CD14-positive monocyte (primary cell): ENCODE data around the gene CPA2. TPM values are rescaled to one million over a fixed set of nuclear protein-coding genes. Genes with fewer than 3 reads are reported as not detected.

Experiments used
- DNase-seq, 3 donors: peaks; one replicate each; pipeline ENCODE4 v3.0.0-alpha.2; 2011 to 2022
- H2AFZ ChIP-seq: 2 replicates; pipeline ENCODE4 v1.6.0; 2012; ENCODE audit warnings: mild to moderate bottlenecking, low read depth, low read length, inconsistent platforms; ENCODE audit not compliant: insufficient read depth, poor library complexity, severe bottlenecking
- H3K27ac ChIP-seq, 2 donors: 1 replicate in 1 of 2; 2 replicates in 1 of 2; pipeline ENCODE4 v1.5.1; 2012 to 2013; ENCODE audit warnings: low read length in 2 of 2, control low read depth in 1 of 2, inconsistent platforms in 1 of 2, low read depth in 1 of 2, mild to moderate bottlenecking in 1 of 2
- H3K27me3 ChIP-seq, 2 donors: one replicate each; pipeline versions ENCODE4 v1.6.0 to v1.6.1; 2011 to 2013; ENCODE audit warnings: low read length in 2 of 2; ENCODE audit not compliant: control insufficient read depth in 2 of 2, insufficient read depth in 2 of 2
- H3K36me3 ChIP-seq, 2 donors: replicated peaks in 1 of 2; 1 replicate in 1 of 2; 2 replicates in 1 of 2; pipeline versions ENCODE4 v1.5.1 to v1.6.1; 2012 to 2013; ENCODE audit warnings: low read length in 2 of 2, control low read depth in 1 of 2, inconsistent platforms in 1 of 2, mild to moderate bottlenecking in 1 of 2; ENCODE audit not compliant: insufficient read depth in 2 of 2, control insufficient read depth in 1 of 2
- H3K4me1 ChIP-seq, 2 donors: 1 replicate in 1 of 2; 2 replicates in 1 of 2; pipeline versions ENCODE4 v1.5.1 to v1.6.1; 2012 to 2013; ENCODE audit warnings: low read length in 2 of 2, control low read depth in 1 of 2, inconsistent platforms in 1 of 2, mild to moderate bottlenecking in 1 of 2, moderate library complexity in 1 of 2; ENCODE audit not compliant: insufficient read depth in 2 of 2, control insufficient read depth in 1 of 2
- H3K4me2 ChIP-seq: replicated peaks from 2 replicates; pipeline ENCODE3; 2012; ENCODE audit warnings: low read length, moderate library complexity, mild to moderate bottlenecking; ENCODE audit not compliant: poor library complexity, severe bottlenecking; ENCODE audit errors: extremely low read depth
- H3K4me3 ChIP-seq, 3 experiments: fragments of 200-600 bp in 1 of 3; sonication (generic) in 1 of 3; replicated peaks in 1 of 3; 1 replicate in 2 of 3; 2 replicates in 1 of 3; pipeline ENCODE4 v1.5.1; 2011 to 2013; ENCODE audit warnings: low read length in 3 of 3, mild to moderate bottlenecking in 3 of 3, control low read depth in 2 of 3, low read depth in 2 of 3, inconsistent platforms in 1 of 3, moderate library complexity in 1 of 3
- H3K79me2 ChIP-seq: 2 replicates; pipeline ENCODE4 v1.6.0; 2012; ENCODE audit warnings: mild to moderate bottlenecking, control low read depth, inconsistent platforms, low read length, moderate library complexity; ENCODE audit not compliant: insufficient read depth
- H3K9ac ChIP-seq: 2 replicates; pipeline ENCODE4 v1.6.0; 2017; ENCODE audit warnings: low read length, mild to moderate bottlenecking; ENCODE audit not compliant: insufficient read depth, poor library complexity, severe bottlenecking
- H3K9me3 ChIP-seq, 2 donors: replicated peaks in 1 of 2; 1 replicate in 1 of 2; 2 replicates in 1 of 2; pipeline versions ENCODE4 v1.5.1 to v1.6.1; 2012 to 2013; ENCODE audit warnings: low read length in 2 of 2, control low read depth in 1 of 2; ENCODE audit not compliant: control insufficient read depth in 1 of 2, insufficient read depth in 1 of 2
- H4K20me1 ChIP-seq: 2 replicates; pipeline ENCODE4 v1.6.0; 2012; ENCODE audit warnings: mild to moderate bottlenecking, low read length, control low read depth, moderate library complexity; ENCODE audit not compliant: insufficient read depth
- H3K27ac Mint-ChIP-seq, 7 donors: one replicate each; pipeline ENCODE4 v1.8.0; 2020; ENCODE audit warnings: mild to moderate bottlenecking in 7 of 7, mixed read lengths in 7 of 7, moderate library complexity in 6 of 7, inconsistent platforms in 2 of 7
- H3K27me3 Mint-ChIP-seq, 3 donors: one replicate each; pipeline ENCODE4 v1.8.0; 2021 to 2022; ENCODE audit warnings: low read depth in 3 of 3, mild to moderate bottlenecking in 3 of 3, mixed read lengths in 3 of 3, moderate library complexity in 3 of 3, inconsistent platforms in 1 of 3
- H3K36me3 Mint-ChIP-seq, 2 donors: one replicate each; pipeline ENCODE4 v1.8.0; 2020; ENCODE audit warnings: mixed read lengths in 2 of 2, inconsistent platforms in 1 of 2, mild to moderate bottlenecking in 1 of 2
- H3K4me1 Mint-ChIP-seq: one replicate; pipeline ENCODE4 v1.8.0; 2020; ENCODE audit warnings: mild to moderate bottlenecking, mixed read lengths
- H3K4me3 Mint-ChIP-seq, 2 donors: one replicate each; pipeline ENCODE4 v1.8.0; 2020; ENCODE audit warnings: mild to moderate bottlenecking in 2 of 2, mixed read lengths in 2 of 2, moderate library complexity in 1 of 2
- H3K9me3 Mint-ChIP-seq, 7 donors: one replicate each; pipeline ENCODE4 v1.8.0; 2020 to 2022; ENCODE audit warnings: mixed read lengths in 7 of 7, mild to moderate bottlenecking in 6 of 7, moderate library complexity in 6 of 7, inconsistent platforms in 2 of 7
- WGBS: methylation state at CpG from one replicate; pipeline ENCODE4 v1.1.5; 2013; ENCODE audit warnings: missing lambda C conversion rate; ENCODE audit not compliant: insufficient coverage; 5-methylcytosine and 5-hydroxymethylcytosine counted together
- intact Hi-C, 2 donors: fragments of 100-400 bp; cut with micrococcal nuclease; formaldehyde crosslinking; loops; one replicate each; pipeline versions ENCODE4 v1.15.0 to v1.15.1; 2023
- polyA plus RNA-seq, 3 donors: library from polyadenylated mRNA; depleted of rRNA in 1 of 3; unstranded in 2 of 3; stranded (reverse) in 1 of 3; fragments of 300-500 nt in 2 of 3; fragments of >200 nt in 1 of 3; fragmentation: Illumina TruSeq in 2 of 3; gene quantifications; 1 replicate in 2 of 3; 2 replicates in 1 of 3; pipeline ENCODE4 v1.2.3, GENCODE V29; 2012 to 2021
- TF ChIP-seq, protein P1 (sequence below): fragments of 200-600 bp; IDR thresholded peaks from one replicate; pipeline ENCODE4 v1.8.0; 2022; ENCODE audit warnings: antibody characterized with exemption, mild to moderate bottlenecking

The CPA2 gene
- polyA plus RNA-seq, 3 donors: not detected

DNA sequence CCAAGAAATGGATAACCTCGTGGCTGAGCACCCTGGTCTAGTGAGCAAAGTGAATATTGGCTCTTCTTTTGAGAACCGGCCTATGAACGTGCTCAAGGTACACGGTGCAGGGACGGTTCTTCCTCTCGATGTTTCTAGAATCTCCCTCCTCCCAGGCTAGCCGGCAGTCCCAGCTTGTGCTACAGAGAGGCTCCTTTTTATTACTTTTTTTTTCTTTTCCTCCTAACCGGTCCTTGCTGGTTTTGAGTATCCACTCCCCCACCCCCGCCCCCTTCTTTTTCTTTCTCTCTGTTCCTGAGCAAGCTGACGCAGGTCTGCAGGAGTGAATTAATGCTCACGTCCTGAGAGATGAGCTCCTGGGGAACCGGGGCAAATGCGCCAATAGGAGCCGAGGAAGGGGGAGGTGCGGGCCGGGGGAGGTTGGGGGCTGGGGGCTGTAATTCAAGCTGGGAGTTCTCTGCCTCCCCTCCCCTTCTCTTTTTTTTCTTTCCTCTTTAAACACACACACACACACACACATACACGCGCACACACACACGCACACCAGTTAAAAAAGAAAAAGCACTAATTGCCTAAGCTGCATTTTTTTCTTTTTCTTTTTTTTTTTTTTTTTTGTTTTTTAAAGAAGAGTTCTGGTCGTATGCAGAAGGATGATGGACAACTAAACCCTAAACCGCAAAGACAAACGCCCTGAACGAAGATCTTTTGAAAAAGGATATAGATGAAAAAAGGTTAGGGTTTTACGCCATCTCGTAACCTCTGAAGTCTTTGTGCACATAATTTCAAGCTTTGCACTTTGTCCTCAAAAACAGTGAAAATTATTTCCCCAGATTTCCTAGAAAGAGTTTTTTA, 6.6 kb downstream of the CPA2 start:
- Histone ChIP-seq H3K27ac (no peak overlapping the region), H3K4me2 (peak overlapping the region; percentile 56), H3K27me3 (peaks cover 0 to 5% of the 10 kb centered on the region in 2 donors), H3K4me3 (peak overlapping the region in 1 of 3 experiments; percentile 42), H4K20me1 (no peaks in the 10 kb centered on the region), H3K4me1 (peaks cover 9 to 16% of the 10 kb centered on the region in 2 donors), H3K9me3 (no peaks in the 10 kb centered on the region), H3K36me3 (no peaks in the 10 kb centered on the region), H2AFZ (peak overlapping the region; percentile 43), H3K9ac (peak overlapping the region; percentile 29), H3K79me2 (no peaks in the 10 kb centered on the region)
- Mint-ChIP-seq H3K27me3 (peaks cover 8 to 14% (median 14%) of the 10 kb centered on the region in 3 donors), H3K9me3 (peaks cover 0 to 7% (median 0%) of the 10 kb centered on the region in 7 donors), H3K27ac (no peak overlapping the region), H3K36me3 (no peaks in the 10 kb centered on the region), H3K4me3 (peak overlapping the region; percentile 55 to 80), H3K4me1 (peaks cover 13% of the 10 kb centered on the region)
- DNase-seq: no peak
- WGBS: 13% methylated on average over 5 of the region's 25 CpGs
- intact Hi-C loops: no loop called here
- TF ChIP-seq, protein P1, sequence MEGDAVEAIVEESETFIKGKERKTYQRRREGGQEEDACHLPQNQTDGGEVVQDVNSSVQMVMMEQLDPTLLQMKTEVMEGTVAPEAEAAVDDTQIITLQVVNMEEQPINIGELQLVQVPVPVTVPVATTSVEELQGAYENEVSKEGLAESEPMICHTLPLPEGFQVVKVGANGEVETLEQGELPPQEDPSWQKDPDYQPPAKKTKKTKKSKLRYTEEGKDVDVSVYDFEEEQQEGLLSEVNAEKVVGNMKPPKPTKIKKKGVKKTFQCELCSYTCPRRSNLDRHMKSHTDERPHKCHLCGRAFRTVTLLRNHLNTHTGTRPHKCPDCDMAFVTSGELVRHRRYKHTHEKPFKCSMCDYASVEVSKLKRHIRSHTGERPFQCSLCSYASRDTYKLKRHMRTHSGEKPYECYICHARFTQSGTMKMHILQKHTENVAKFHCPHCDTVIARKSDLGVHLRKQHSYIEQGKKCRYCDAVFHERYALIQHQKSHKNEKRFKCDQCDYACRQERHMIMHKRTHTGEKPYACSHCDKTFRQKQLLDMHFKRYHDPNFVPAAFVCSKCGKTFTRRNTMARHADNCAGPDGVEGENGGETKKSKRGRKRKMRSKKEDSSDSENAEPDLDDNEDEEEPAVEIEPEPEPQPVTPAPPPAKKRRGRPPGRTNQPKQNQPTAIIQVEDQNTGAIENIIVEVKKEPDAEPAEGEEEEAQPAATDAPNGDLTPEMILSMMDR: no peak

DNA sequence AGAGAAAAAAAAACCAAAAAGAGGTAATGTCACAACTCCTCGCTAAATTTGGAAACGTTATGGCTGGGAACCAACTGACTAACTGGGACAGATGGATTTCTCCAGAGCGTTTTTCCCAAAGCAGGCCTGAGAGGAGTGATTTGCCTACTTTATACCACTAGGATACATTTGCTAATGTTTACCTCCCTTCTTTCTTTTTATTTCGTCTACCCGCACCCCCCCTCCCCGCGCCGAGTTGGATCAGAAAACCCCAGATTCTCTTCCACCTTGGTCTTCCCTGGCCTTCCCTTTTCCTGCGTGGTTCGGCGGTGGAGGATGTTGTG, 7.2 kb downstream of the CPA2 start:
- TF ChIP-seq, protein P1: no peak
- Mint-ChIP-seq H3K4me1 (peaks cover 13% of the 10 kb centered on the region), H3K36me3 (no peaks in the 10 kb centered on the region), H3K27ac (no peak overlapping the region), H3K27me3 (peaks cover 8 to 14% (median 14%) of the 10 kb centered on the region in 3 donors), H3K9me3 (peaks cover 0 to 7% (median 0%) of the 10 kb centered on the region in 7 donors), H3K4me3 (peak overlapping the region in 1 of 2 donors; percentile 80)
- 0% methylated on average over 1 of the region's 11 CpGs for WGBS
- DNase-seq: no peak
- H3K79me2 ChIP-seq: no peaks in the 10 kb centered on the region
- H3K27ac ChIP-seq: no peak overlapping the region
- peak overlapping the region; percentile 29 for H3K9ac ChIP-seq
- H3K4me3 ChIP-seq: peak overlapping the region in 1 of 3 experiments; percentile 42
- intact Hi-C loops: no loop called here
- H3K27me3 ChIP-seq: peaks cover 0 to 5% of the 10 kb centered on the region in 2 donors
- no peaks in the 10 kb centered on the region for H3K9me3 ChIP-seq
- no peaks in the 10 kb centered on the region for H3K36me3 ChIP-seq
- peak overlapping the region; percentile 56 for H3K4me2 ChIP-seq
- no peaks in the 10 kb centered on the region for H4K20me1 ChIP-seq
- peak overlapping the region; percentile 43 for H2AFZ ChIP-seq
- H3K4me1 ChIP-seq: peaks cover 9 to 16% of the 10 kb centered on the region in 2 donors
